Gastrocnemius medialis (tissue), 4 donors: ENCODE results near the gene ADAM19. TPM values are rescaled to one million over a fixed set of nuclear protein-coding genes. Genes with fewer than 3 reads are reported as not detected.

Experiments
- ATAC-seq, 2 donors: fragments of 150-250 bp; one replicate each; pipeline ENCODE4 v1.9.1; 2016
- DNase-seq, 2 donors: peaks; one replicate each; pipeline ENCODE4 v3.0.0-alpha.2; 2019
- H3K27ac ChIP-seq, 4 donors: fragments of 200-600 bp; sonication (generic); 1 replicate in 1 of 4; 2 replicates in 3 of 4; pipeline ENCODE4 v1.5.1; 2016 to 2018; ENCODE audit warnings: mild to moderate bottlenecking in 2 of 4, moderate library complexity in 1 of 4
- H3K27me3 ChIP-seq, 3 donors: fragments of 200-600 bp; sonication (generic) in 2 of 3; 1 replicate in 1 of 3; 2 replicates in 2 of 3; pipeline versions ENCODE4 v1.5.1 to v1.6.0; 2016 to 2019; ENCODE audit warnings: mild to moderate bottlenecking in 1 of 3, moderate library complexity in 1 of 3
- H3K36me3 ChIP-seq, 2 donors: fragments of 200-600 bp; sonication (generic) in 1 of 2; one replicate each; pipeline ENCODE4 v1.5.1; 2017 to 2018
- H3K4me1 ChIP-seq, 2 donors: fragments of 200-600 bp; sonication (generic) in 1 of 2; one replicate each; pipeline ENCODE4 v1.5.1; 2016 to 2017; ENCODE audit warnings: mild to moderate bottlenecking in 2 of 2
- H3K4me3 ChIP-seq, 4 donors: fragments of 200-600 bp; sonication (generic) in 3 of 4; 1 replicate in 1 of 4; 2 replicates in 3 of 4; pipeline ENCODE4 v1.5.1; 2016 to 2019; ENCODE audit warnings: mild to moderate bottlenecking in 2 of 4
- H3K9me3 ChIP-seq, 3 donors: fragments of 200-600 bp; sonication (generic) in 2 of 3; 1 replicate in 1 of 3; 2 replicates in 2 of 3; pipeline ENCODE4 v1.5.1; 2016 to 2019
- CTCF ChIP-seq, 5 experiments: fragments of 450-650 bp in 3 of 5; fragments of 200-600 bp in 2 of 5; sonication (generic) in 2 of 5; IDR thresholded peaks in 4 of 5; conservative IDR thresholded peaks in 1 of 5; 1 replicate in 4 of 5; 2 replicates in 1 of 5; pipeline ENCODE4 v1.5.1; 2016 to 2019; ENCODE audit warnings: antibody characterized with exemption in 5 of 5, mild to moderate bottlenecking in 3 of 5, moderate library complexity in 3 of 5
- POLR2A ChIP-seq, 2 donors: fragments of 450-650 bp; IDR thresholded peaks; one replicate each; pipeline ENCODE4 v1.6.1; 2017; ENCODE audit warnings: antibody characterized with exemption in 2 of 2, mild to moderate bottlenecking in 2 of 2, moderate library complexity in 2 of 2
- in situ Hi-C, 4 donors: fragments of 200-750 bp; cut with MboI; loops; one replicate each; pipeline versions ENCODE4 v1.15.0 to v1.8.0; 2017; ENCODE audit warnings: low sequenced_read_pairs in 4 of 4
- intact Hi-C: fragments of 100-400 bp; cut with DNase I; formaldehyde crosslinking; loops from one replicate; pipeline ENCODE4 v1.15.1; 2023; ENCODE audit warnings: low total_unique reads
- total RNA-seq, 4 donors: library from RNA; depleted of rRNA; stranded (reverse); fragments of >200 nt; gene quantifications; one replicate each; pipeline versions ENCODE4 v1.1.0 to v1.2.3, GENCODE V29; 2016

ADAM19 gene
- total RNA-seq, 4 donors from 2014 or later: 0.39 to 0.97 (median 0.76) TPM

GRCh38 chr5:157552650-157553049 lies 22.9 kb downstream of the ADAM19 start:
- peaks cover 40 to 49% of the 10 kb centered on the region in 2 donors for H3K4me1 ChIP-seq
- no peak overlapping the region for H3K27ac ChIP-seq

GRCh38 chr5:157550663-157551062 lies 24.9 kb downstream of the ADAM19 start:
- TF ChIP-seq POLR2A (IDR thresholded peaks at IDR 0.05) (no peak), CTCF (IDR thresholded peaks at IDR 0.05 in 4 of 5, conservative IDR thresholded peaks at IDR 0.05 in 1 of 5) (no peak)
- ATAC-seq (no peak), DNase-seq (no peak)
- H3K4me3 ChIP-seq: no peak overlapping the region
- intact Hi-C loops (no loop called here), in situ Hi-C loops (no loop called here)
- peaks cover 44 to 61% of the 10 kb centered on the region in 2 donors for H3K4me1 ChIP-seq
- H3K9me3 ChIP-seq: no peaks in the 10 kb centered on the region
- H3K36me3 ChIP-seq: no peaks in the 10 kb centered on the region
- H3K27ac ChIP-seq: no peak overlapping the region
- no peaks in the 10 kb centered on the region for H3K27me3 ChIP-seq

More at GRCh38 chr5:157552650-157553049, 22.9 kb downstream of the ADAM19 start:
- DNase-seq (no peak), ATAC-seq (no peak)
- H3K27me3 ChIP-seq: no peaks in the 10 kb centered on the region
- TF ChIP-seq POLR2A (IDR thresholded peaks at IDR 0.05) (no peak), CTCF (IDR thresholded peaks at IDR 0.05 in 4 of 5, conservative IDR thresholded peaks at IDR 0.05 in 1 of 5) (no peak)
- in situ Hi-C loops: no loop called here
- H3K36me3 ChIP-seq: no peaks in the 10 kb centered on the region
- intact Hi-C loops: no loop called here
- H3K9me3 ChIP-seq: no peaks in the 10 kb centered on the region
- no peak overlapping the region for H3K4me3 ChIP-seq

- Histone ChIP-seq H3K27me3 (no peaks in the 10 kb centered on the region), H3K36me3 (no peaks in the 10 kb centered on the region), H3K4me3 (no peak overlapping the region), H3K9me3 (no peaks in the 10 kb centered on the region), H3K27ac (no peak overlapping the region), H3K4me1 (peaks cover 42 to 56% of the 10 kb centered on the region in 2 donors)
- DNase-seq: no peak
- in situ Hi-C loops: no loop called here
- no peak for TF ChIP-seq CTCF (IDR thresholded peaks at IDR 0.05 in 4 of 5, conservative IDR thresholded peaks at IDR 0.05 in 1 of 5)
- TF ChIP-seq POLR2A (IDR thresholded peaks at IDR 0.05): no peak
- intact Hi-C loops: no loop called here
- ATAC-seq: peak in 1 of 2 donors; percentile 23
These were observed 25.5 kb downstream of the ADAM19 start for GRCh38 chr5:157549954-157550549.

- Histone ChIP-seq H3K36me3 (no peaks in the 10 kb centered on the region), H3K4me1 (peaks cover 34 to 49% of the 10 kb centered on the region in 2 donors), H3K27me3 (no peaks in the 10 kb centered on the region), H3K4me3 (no peak overlapping the region), H3K9me3 (no peaks in the 10 kb centered on the region), H3K27ac (no peak overlapping the region)
- ATAC-seq (no peak), DNase-seq (no peak)
- intact Hi-C loops: no loop called here
- TF ChIP-seq CTCF (IDR thresholded peaks at IDR 0.05 in 4 of 5, conservative IDR thresholded peaks at IDR 0.05 in 1 of 5) (no peak), POLR2A (IDR thresholded peaks at IDR 0.05) (no peak)
- in situ Hi-C loops: no loop called here
These were observed 26.3 kb downstream of the ADAM19 start for GRCh38 chr5:157549283-157549629.
